VCaP (cell line): Measurements from ENCODE around the gene GRID2.

Source experiments
- H3K27ac ChIP-seq: fragments of 450-650 bp; 2 replicates; pipeline ENCODE4 v1.5.1; 2017
- CTCF ChIP-seq: fragments of 450-650 bp; conservative IDR thresholded peaks from 2 replicates; pipeline ENCODE4 v1.5.1; 2017; ENCODE audit warnings: mild to moderate bottlenecking, moderate library complexity

The GRID2 gene

DNA sequence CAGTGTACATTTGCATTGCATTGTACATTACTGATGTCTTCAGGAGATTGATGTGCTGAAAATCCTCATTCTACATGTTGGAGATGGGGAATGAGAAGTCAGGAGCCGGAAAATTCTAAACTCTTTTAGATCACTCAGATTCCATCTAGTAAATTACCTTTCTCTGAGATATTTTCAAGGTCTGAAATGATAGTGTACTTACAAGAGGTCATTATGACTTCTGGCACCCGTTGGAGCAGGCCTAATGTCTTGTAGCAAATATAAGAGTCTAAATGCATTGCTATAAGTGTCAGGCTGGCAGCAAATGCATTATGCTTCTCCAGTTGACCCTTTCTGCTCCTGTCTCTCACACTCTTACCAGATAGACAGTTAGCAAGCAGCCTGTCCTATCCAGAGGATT, 692.8 kb downstream of the GRID2 start:
- TF ChIP-seq CTCF = no peak
- H3K27ac ChIP-seq = no peak overlapping the region

DNA sequence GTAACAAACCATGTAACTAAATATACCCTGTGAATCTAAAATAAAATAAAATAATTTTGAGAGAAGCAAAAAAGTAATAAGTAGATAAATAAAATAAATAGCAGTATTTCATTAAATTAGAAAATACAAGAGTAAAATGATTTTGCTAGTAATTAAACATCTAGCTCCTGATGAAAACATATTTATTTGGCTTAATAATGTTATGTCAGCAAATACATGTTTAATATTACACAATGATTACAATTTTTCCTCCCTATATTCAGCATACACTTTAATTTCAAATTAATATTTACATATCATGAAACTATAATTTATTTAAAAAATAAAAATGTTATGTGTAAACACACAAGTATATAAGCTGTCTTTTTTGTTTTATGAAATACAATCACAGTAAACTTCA, 697.1 kb downstream of the GRID2 start:
- H3K27ac ChIP-seq = no peak overlapping the region
- no peak for TF ChIP-seq CTCF

DNA sequence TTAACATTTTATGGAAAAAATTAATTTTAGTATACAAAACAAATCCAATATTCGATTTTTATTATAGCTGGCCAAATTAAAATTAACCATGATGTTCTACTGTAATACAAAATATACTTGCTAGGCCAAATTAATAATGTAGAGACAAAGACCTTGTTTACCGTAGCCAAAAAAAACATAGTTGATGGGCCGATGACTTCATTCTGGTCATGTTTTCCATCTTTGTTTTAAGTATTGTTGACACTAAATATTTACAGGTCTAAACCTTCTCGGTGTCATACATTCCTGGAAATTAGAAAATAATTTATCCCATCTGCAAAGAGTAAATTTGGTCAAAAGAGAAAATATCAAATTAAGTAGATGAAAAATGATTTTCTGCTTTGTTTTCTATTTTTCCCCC, 698.5 kb downstream of the GRID2 start:
- TF ChIP-seq CTCF = no peak
- no peak overlapping the region for H3K27ac ChIP-seq

DNA sequence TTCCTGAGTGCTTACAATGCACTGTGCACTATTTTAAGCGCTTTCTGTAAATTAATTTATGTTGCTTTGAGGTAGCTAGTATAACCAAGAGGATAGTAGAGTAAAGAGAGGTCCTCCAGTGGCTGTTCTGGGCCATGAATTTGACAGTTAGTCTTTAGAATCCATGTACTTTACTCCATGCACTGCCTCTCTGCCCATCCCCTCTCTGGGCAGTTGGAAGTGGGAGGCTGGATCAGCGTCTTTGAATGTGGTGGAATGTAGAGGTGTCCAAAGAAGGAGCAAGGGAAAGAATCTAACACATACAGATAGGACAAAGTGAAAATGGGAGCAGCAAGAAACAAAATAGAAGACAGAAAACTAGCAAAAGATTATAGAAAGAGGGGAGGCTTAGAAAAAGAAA, 712.6 kb downstream of the GRID2 start:
- H3K27ac ChIP-seq = no peak overlapping the region
- TF ChIP-seq CTCF = no peak

DNA sequence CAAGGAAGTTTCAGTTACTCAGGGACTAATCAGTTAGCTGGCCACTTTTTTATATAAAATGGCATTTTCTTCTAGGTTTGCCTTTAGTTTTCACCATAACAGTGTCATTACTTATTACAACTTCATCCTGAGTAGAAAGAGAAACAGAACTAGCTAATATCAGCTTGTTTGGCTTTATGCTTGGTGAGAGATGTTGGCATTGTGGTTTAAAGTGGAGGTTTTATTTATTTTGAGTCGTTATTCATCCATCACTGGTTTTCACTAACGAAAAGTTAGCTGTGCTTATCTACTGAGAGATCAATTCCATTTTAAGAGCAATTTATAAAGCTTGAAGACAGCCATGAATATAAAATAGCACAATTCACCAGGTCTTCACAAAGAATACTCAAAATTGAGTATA, 714.5 kb downstream of the GRID2 start:
- TF ChIP-seq CTCF = no peak

DNA sequence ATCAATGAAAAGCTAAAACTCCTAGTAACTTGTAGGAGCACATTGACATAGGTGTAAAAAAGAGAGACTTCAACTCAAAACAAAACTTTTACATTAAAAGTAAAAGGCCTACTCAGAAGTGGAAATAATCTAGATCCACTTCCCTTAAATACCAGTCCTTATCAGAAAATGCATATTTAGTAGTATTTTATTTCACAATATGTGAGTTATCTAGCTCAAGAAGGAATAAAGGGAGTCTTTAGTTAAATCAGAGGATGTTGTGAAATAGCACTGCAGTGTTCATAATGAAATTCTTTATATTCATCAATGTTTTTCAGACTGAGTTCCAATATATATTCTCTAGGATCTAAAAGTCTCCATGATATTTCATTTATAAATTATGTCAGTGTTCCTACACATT, 715.0 kb downstream of the GRID2 start:
- H3K27ac ChIP-seq = no peak overlapping the region
- no peak for TF ChIP-seq CTCF

More for the DNA sequence above, 714.5 kb downstream of the GRID2 start:
- H3K27ac ChIP-seq = no peak overlapping the region

DNA sequence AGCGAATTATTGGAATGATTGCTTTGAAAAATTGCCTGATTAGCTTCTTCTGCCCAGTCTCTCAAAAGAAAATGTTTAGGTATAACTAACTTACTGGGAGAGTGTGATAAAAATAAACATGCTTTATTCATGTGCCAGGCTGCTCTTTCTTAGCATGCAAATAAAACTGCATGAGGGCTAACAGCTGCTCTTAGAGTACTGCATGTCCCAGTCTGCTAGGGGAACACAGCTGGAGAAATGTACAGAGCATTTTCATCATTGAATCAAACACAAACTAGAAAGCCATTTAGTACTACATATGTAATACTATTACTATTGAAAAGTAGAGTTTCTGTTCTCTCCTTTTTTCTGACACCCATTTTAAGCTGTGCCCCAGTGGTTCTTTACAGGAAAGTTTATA, 726.0 kb downstream of the GRID2 start:
- TF ChIP-seq CTCF = no peak
- no peak overlapping the region for H3K27ac ChIP-seq

DNA sequence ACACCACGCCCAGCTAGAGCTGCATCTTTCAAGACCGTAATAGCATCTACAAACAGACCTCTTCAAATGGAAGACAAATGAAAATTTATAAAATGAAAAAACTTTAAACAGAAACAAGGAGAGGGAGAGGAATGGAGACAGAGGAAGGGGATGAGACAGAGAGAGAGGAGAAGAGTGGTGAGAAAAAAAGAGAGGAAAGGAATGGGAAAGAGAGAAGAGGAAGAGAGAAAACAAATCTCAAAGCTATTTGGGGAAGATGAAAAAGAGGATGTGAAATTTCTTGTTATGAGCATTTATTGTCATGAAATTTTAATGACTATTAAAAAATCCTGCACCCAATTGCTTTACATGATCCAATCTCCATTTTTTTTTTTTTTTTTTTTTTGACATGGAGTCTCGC, 726.9 kb downstream of the GRID2 start:
- TF ChIP-seq CTCF = no peak
- no peak overlapping the region for H3K27ac ChIP-seq
